Ishikawa (cell line): ENCODE measurements around the gene AXIN2.

Source experiments
- CEBPB ChIP-seq: IDR thresholded peaks from 2 replicates; pipeline ENCODE4 v1.6.1; 2012
- CREB1 ChIP-seq: IDR thresholded peaks from 2 replicates; pipeline ENCODE4 v1.6.1; 2012; ENCODE audit warnings: low read depth
- EGR1 ChIP-seq: IDR thresholded peaks from 2 replicates; pipeline ENCODE4 v1.6.1; 2012
- EP300 ChIP-seq: IDR thresholded peaks from 2 replicates; pipeline ENCODE4 v1.6.1; 2012; ENCODE audit warnings: borderline replicate concordance
- FOXM1 ChIP-seq: IDR thresholded peaks from 2 replicates; pipeline ENCODE4 v1.6.1; 2012; ENCODE audit warnings: low read depth, borderline replicate concordance
- MAX ChIP-seq: IDR thresholded peaks from 2 replicates; pipeline ENCODE4 v1.6.1; 2012
- NFIC ChIP-seq: IDR thresholded peaks from 2 replicates; pipeline ENCODE4 v1.6.1; 2012
- RAD21 ChIP-seq: IDR thresholded peaks from 2 replicates; pipeline ENCODE4 v1.6.1; 2012; ENCODE audit warnings: low read depth
- REST ChIP-seq: IDR thresholded peaks from 2 replicates; pipeline ENCODE4 v1.6.1; 2012; ENCODE audit warnings: low read depth, mild to moderate bottlenecking
- TAF1 ChIP-seq: IDR thresholded peaks from 2 replicates; pipeline ENCODE4 v1.6.1; 2012; ENCODE audit warnings: low read depth, mild to moderate bottlenecking
- TCF12 ChIP-seq: IDR thresholded peaks from 2 replicates; pipeline ENCODE4 v1.6.1; 2012; ENCODE audit warnings: low read depth
- TEAD4 ChIP-seq: IDR thresholded peaks from 2 replicates; pipeline ENCODE4 v1.6.1; 2012
- USF1 ChIP-seq: IDR thresholded peaks from 2 replicates; pipeline ENCODE4 v1.6.1; 2012
- YY1 ChIP-seq: IDR thresholded peaks from 2 replicates; pipeline ENCODE4 v1.6.1; 2012; ENCODE audit warnings: low read depth
- ZBTB7A ChIP-seq: IDR thresholded peaks from 2 replicates; pipeline ENCODE4 v1.6.1; 2012; ENCODE audit warnings: low read depth

The AXIN2 gene

GRCh38 chr17:65589321-65589720, 27.9 kb upstream of the AXIN2 start:
- TF ChIP-seq TCF12 (no peak), EGR1 (no peak)

- no peak for TF ChIP-seq MAX
- no peak for TF ChIP-seq TEAD4
- no peak for TF ChIP-seq RAD21
- no peak for TF ChIP-seq EP300
- no peak for TF ChIP-seq FOXM1
Observed at GRCh38 chr17:65588181-65588808, 26.8 kb upstream of the AXIN2 start.

- TF ChIP-seq CEBPB (no peak), EP300 (no peak), CREB1 (no peak), YY1 (no peak), ZBTB7A (no peak), RAD21 (no peak), TCF12 (no peak), NFIC (no peak), REST (no peak), USF1 (no peak), MAX (no peak), TAF1 (no peak), TEAD4 (no peak), FOXM1 (no peak), EGR1 (no peak)
Observed at GRCh38 chr17:65587534-65588180, 26.2 kb upstream of the AXIN2 start.

GRCh38 chr17:65586899-65587298, 25.5 kb upstream of the AXIN2 start:
- no peak for TF ChIP-seq CEBPB
- no peak for TF ChIP-seq YY1
- no peak for TF ChIP-seq REST
- TF ChIP-seq RAD21, result no peak
- TF ChIP-seq EGR1, result no peak
- TF ChIP-seq TAF1, result no peak
- no peak for TF ChIP-seq CREB1
- no peak for TF ChIP-seq EP300

- TF ChIP-seq CREB1 (no peak), TAF1 (no peak), YY1 (no peak), USF1 (no peak), REST (no peak), EP300 (no peak), RAD21 (no peak), FOXM1 (no peak), TEAD4 (no peak), NFIC (no peak), MAX (no peak), TCF12 (no peak), EGR1 (no peak), CEBPB (no peak), ZBTB7A (no peak)
Observed at GRCh38 chr17:65584604-65585521, 23.4 kb upstream of the AXIN2 start.
